H1 (cell line): Measurements from ENCODE around the gene TYSND1. TPM values are rescaled to one million over a fixed set of nuclear protein-coding genes. Genes with fewer than 3 reads are reported as not detected.

Source experiments
- CTCF ChIA-PET: fragments of 300-600 bp; sonication (Branson Sonifier 250); formaldehyde crosslinking; loops from one replicate; lab custom pipeline; 2021; ENCODE audit not compliant: partially characterized antibody; lab: Charles Lee
- POLR2A ChIA-PET: fragments of 300-600 bp; sonication (Branson Sonifier 250); formaldehyde crosslinking; loops from one replicate; lab custom pipeline; 2021; ENCODE audit warnings: inconsistent platforms; ENCODE audit not compliant: partially characterized antibody; lab: Charles Lee
- DNase-seq, 2 experiments: peaks; one replicate each; pipeline versions ENCODE4 v3.0.0 to v3.0.0-alpha.2; 2010 to 2022; ENCODE audit warnings: low spot score in 2 of 2, low read depth in 1 of 2, mixed read lengths in 1 of 2
- FAIRE-seq: peaks from 2 replicates; lab custom pipeline; 2011; peaks lifted over from hg19 to GRCh38; lab: Jason Lieb, UNC
- H2AFZ ChIP-seq: 2 replicates; pipeline ENCODE4 v1.8.1; 2012; ENCODE audit warnings: low read length, inconsistent platforms
- H2AK5ac ChIP-seq: 2 replicates; pipeline ENCODE4 v1.6.1; 2013; ENCODE audit warnings: low read depth, low read length
- H2BK120ac ChIP-seq: replicated peaks from 2 replicates; pipeline ENCODE3; 2013; ENCODE audit warnings: low read depth, low read length, inconsistent platforms
- H2BK12ac ChIP-seq: 2 replicates; pipeline ENCODE4 v1.6.1; 2013; ENCODE audit warnings: low read depth, low read length
- H2BK15ac ChIP-seq: 2 replicates; pipeline ENCODE4 v1.6.1; 2013; ENCODE audit warnings: low read length
- H2BK20ac ChIP-seq: 2 replicates; pipeline ENCODE4 v1.6.1; 2013; ENCODE audit warnings: low read length
- H2BK5ac ChIP-seq: 2 replicates; pipeline ENCODE4 v1.6.1; 2013; ENCODE audit warnings: low read depth, low read length
- H3K14ac ChIP-seq: 2 replicates; pipeline ENCODE4 v1.6.1; 2013; ENCODE audit warnings: inconsistent platforms; ENCODE audit not compliant: insufficient read length
- H3K18ac ChIP-seq: 2 replicates; pipeline ENCODE4 v1.6.1; 2013; ENCODE audit warnings: low read length; ENCODE audit errors: extremely low read depth
- H3K23ac ChIP-seq: 2 replicates; pipeline ENCODE4 v1.6.1; 2013; ENCODE audit warnings: inconsistent platforms; ENCODE audit not compliant: insufficient read length
- H3K23me2 ChIP-seq: 2 replicates; pipeline ENCODE4 v1.6.1; 2013; ENCODE audit warnings: low read depth, low read length
- H3K27ac ChIP-seq: 2 replicates; pipeline ENCODE4 v1.6.1; 2011; ENCODE audit warnings: low read depth, low read length, inconsistent platforms
- H3K27me3 ChIP-seq, 4 experiments: replicated peaks in 1 of 4; 1 replicate in 1 of 4; 2 replicates in 3 of 4; pipeline versions ENCODE4 v1.6.1 to v1.8.1; 2011 to 2013; ENCODE audit warnings: low read length in 3 of 4, mild to moderate bottlenecking in 3 of 4, inconsistent platforms in 2 of 4, mixed read lengths in 2 of 4, moderate library complexity in 1 of 4; ENCODE audit not compliant: control insufficient read depth in 3 of 4, insufficient read depth in 3 of 4; ENCODE audit errors: extremely low read depth in 1 of 4
- H3K36me3 ChIP-seq, 4 experiments: 2 replicates each; pipeline versions ENCODE4 v1.6.1 to v1.8.1; 2011 to 2013; ENCODE audit warnings: mild to moderate bottlenecking in 4 of 4, low read length in 3 of 4, moderate library complexity in 2 of 4, control low read depth in 1 of 4, inconsistent platforms in 1 of 4; ENCODE audit not compliant: insufficient read depth in 4 of 4, control insufficient read depth in 2 of 4
- H3K4ac ChIP-seq: replicated peaks from 2 replicates; pipeline ENCODE3; 2013; ENCODE audit warnings: low read length, low read depth, mixed read lengths, inconsistent platforms; ENCODE audit not compliant: insufficient read length
- H3K4me1 ChIP-seq, 4 experiments: replicated peaks in 1 of 4; 1 replicate in 1 of 4; 2 replicates in 3 of 4; pipeline versions ENCODE4 v1.6.1 to v1.8.1; 2011 to 2013; ENCODE audit warnings: low read length in 3 of 4, inconsistent platforms in 2 of 4, mixed read lengths in 1 of 4; ENCODE audit not compliant: insufficient read depth in 4 of 4, control insufficient read depth in 3 of 4
- H3K4me2 ChIP-seq, 2 experiments: 2 replicates each; pipeline versions ENCODE4 v1.6.1 to v1.8.1; 2011 to 2013; ENCODE audit warnings: low read depth in 2 of 2, low read length in 2 of 2, control low read depth in 1 of 2, inconsistent platforms in 1 of 2, mild to moderate bottlenecking in 1 of 2; ENCODE audit not compliant: insufficient read depth in 1 of 2
- H3K4me3 ChIP-seq, 4 experiments: fragments of 200-600, 300-600 bp in 1 of 4; sonication (generic), shearing (Covaris generic), sonication (Bioruptor Twin) in 1 of 4; 2 replicates each; pipeline versions ENCODE4 v1.5.1 to v1.8.1; 2011 to 2016; ENCODE audit warnings: low read length in 4 of 4, low read depth in 3 of 4, control low read depth in 2 of 4, inconsistent platforms in 2 of 4, mild to moderate bottlenecking in 2 of 4, mixed read lengths in 1 of 4, moderate library complexity in 1 of 4; ENCODE audit not compliant: insufficient read depth in 2 of 4; ENCODE audit errors: extremely low read depth in 1 of 4
- H3K56ac ChIP-seq: replicated peaks from 2 replicates; pipeline ENCODE3; 2013; ENCODE audit warnings: low read depth, mild to moderate bottlenecking, mixed read lengths, low read length, inconsistent platforms; ENCODE audit not compliant: insufficient read length
- H3K79me1 ChIP-seq: 2 replicates; pipeline ENCODE4 v1.6.1; 2013; ENCODE audit warnings: low read depth, low read length, control low read depth
- H3K79me2 ChIP-seq, 2 experiments: 2 replicates each; pipeline versions ENCODE4 v1.6.1 to v1.8.1; 2012 to 2013; ENCODE audit warnings: low read length in 2 of 2, mild to moderate bottlenecking in 2 of 2, inconsistent platforms in 1 of 2; ENCODE audit not compliant: insufficient read depth in 2 of 2, control insufficient read depth in 1 of 2
- H3K9ac ChIP-seq, 4 experiments: replicated peaks in 1 of 4; 1 replicate in 1 of 4; 2 replicates in 3 of 4; pipeline versions ENCODE4 v1.6.1 to v1.8.1; 2011 to 2013; ENCODE audit warnings: low read depth in 3 of 4, low read length in 3 of 4, control low read depth in 2 of 4, mild to moderate bottlenecking in 2 of 4, moderate library complexity in 2 of 4, inconsistent platforms in 1 of 4; ENCODE audit errors: extremely low read depth in 1 of 4
- H3K9me3 ChIP-seq, 2 experiments: 2 replicates each; pipeline versions ENCODE4 v1.6.1 to v1.8.1; 2012 to 2013; ENCODE audit warnings: mild to moderate bottlenecking in 2 of 2, moderate library complexity in 2 of 2, control low read depth in 1 of 2, inconsistent platforms in 1 of 2, low read depth in 1 of 2, low read length in 1 of 2, mixed read lengths in 1 of 2; ENCODE audit not compliant: insufficient read depth in 2 of 2
- H4K20me1 ChIP-seq, 2 experiments: replicated peaks in 1 of 2; 2 replicates each; pipeline versions ENCODE3 to v1.8.1; 2011 to 2013; ENCODE audit warnings: inconsistent platforms in 2 of 2, low read length in 2 of 2, mild to moderate bottlenecking in 1 of 2; ENCODE audit not compliant: insufficient read depth in 2 of 2, control insufficient read depth in 1 of 2
- H4K5ac ChIP-seq: 2 replicates; pipeline ENCODE4 v1.6.1; 2013; ENCODE audit warnings: low read length, low read depth, mixed read lengths, inconsistent platforms; ENCODE audit not compliant: insufficient read length
- H4K8ac ChIP-seq: 2 replicates; pipeline ENCODE4 v1.8.0; 2013; ENCODE audit warnings: mild to moderate bottlenecking, moderate library complexity, low read length, inconsistent platforms; ENCODE audit not compliant: insufficient read depth; ENCODE audit errors: extremely low read depth
- H4K91ac ChIP-seq: replicated peaks from 2 replicates; pipeline ENCODE3; 2013; ENCODE audit warnings: low read length, mixed read lengths, inconsistent platforms; ENCODE audit not compliant: insufficient read length
- CBX5 ChIP-seq: fragments of 300-800, 300-1000 bp; sonication (generic); IDR thresholded peaks from 2 replicates; pipeline ENCODE4 v1.7.1; 2016; ENCODE audit warnings: antibody characterized with exemption, low read length, low read depth
- CHD2 ChIP-seq: IDR thresholded peaks from 2 replicates; pipeline ENCODE4 v1.6.1; 2012; ENCODE audit warnings: low read length, improper control_type of control experiment
- CTBP2 ChIP-seq: IDR thresholded peaks from 2 replicates; pipeline ENCODE4 v1.7.0; 2011; ENCODE audit warnings: borderline replicate concordance, mild to moderate bottlenecking, moderate library complexity, mixed read lengths, low read length; ENCODE audit not compliant: insufficient read depth, insufficient read length
- E2F6 ChIP-seq: IDR thresholded peaks from 2 replicates; pipeline ENCODE4 v1.6.1; 2012; ENCODE audit warnings: inconsistent platforms
- EZH2 ChIP-seq: fragments of 200-600 bp; sonication (generic); IDR thresholded peaks from 2 replicates; pipeline ENCODE4 v1.7.1; 2012; ENCODE audit warnings: low read depth, mild to moderate bottlenecking, moderate library complexity, low read length, inconsistent platforms; ENCODE audit not compliant: severe bottlenecking
- HDAC6 ChIP-seq: IDR thresholded peaks from one replicate; pipeline ENCODE4 v1.7.1; 2012; ENCODE audit warnings: low read depth, mild to moderate bottlenecking, inconsistent platforms, low read length, moderate library complexity
- KDM1A ChIP-seq: fragments of 200-600, 300-600 bp; sonication (generic); IDR thresholded peaks from 2 replicates; pipeline ENCODE4 v1.7.1; 2016; ENCODE audit warnings: mild to moderate bottlenecking, low read length, borderline replicate concordance
- NRF1 ChIP-seq: IDR thresholded peaks from 2 replicates; pipeline ENCODE4 v1.6.1; 2011; ENCODE audit warnings: mild to moderate bottlenecking, low read depth, low read length, improper control_type of control experiment
- POLR2AphosphoS5 ChIP-seq: IDR thresholded peaks from 2 replicates; pipeline ENCODE4 v1.6.1; 2011; ENCODE audit warnings: low read depth, low read length
- RBBP5 ChIP-seq: IDR thresholded peaks from 2 replicates; pipeline ENCODE4 v1.7.1; 2012; ENCODE audit warnings: low read depth, mild to moderate bottlenecking, inconsistent platforms, low read length, moderate library complexity, borderline replicate concordance
- SIX5 ChIP-seq: IDR thresholded peaks from 2 replicates; pipeline ENCODE4 v1.6.1; 2011; ENCODE audit warnings: mild to moderate bottlenecking, low read depth, low read length
- SP2 ChIP-seq: IDR thresholded peaks from 2 replicates; pipeline ENCODE4 v1.6.1; 2012; ENCODE audit warnings: mild to moderate bottlenecking, low read length, inconsistent platforms
- ZNF274 ChIP-seq: IDR thresholded peaks from 2 replicates; pipeline ENCODE4 v1.7.0; 2012; ENCODE audit warnings: low read length, borderline replicate concordance; ENCODE audit errors: extremely low read depth
- WGBS, 2 experiments: shearing (Covaris generic) in 1 of 2; methylation state at CpG; one replicate each; pipeline versions ENCODE4 v1.1.6 to v1.1.7; 2013 to 2015; ENCODE audit warnings: low lambda C conversion rate in 2 of 2, mixed read lengths in 2 of 2, inconsistent platforms in 1 of 2, low coverage in 1 of 2, missing lambda C conversion rate in 1 of 2; ENCODE audit not compliant: insufficient replicate concordance in 2 of 2, insufficient coverage in 1 of 2, insufficient read length in 1 of 2; ENCODE audit errors: extremely low coverage in 1 of 2, missing lambda C conversion rate in 1 of 2; 5-methylcytosine and 5-hydroxymethylcytosine counted together
- polyA plus RNA-seq, 7 experiments: library from polyadenylated mRNA; depleted of rRNA in 3 of 7; stranded (reverse) in 5 of 7; unstranded in 2 of 7; fragments of >200 nt in 5 of 7; fragments of 200-250 nt in 2 of 7; gene quantifications; 1 replicate in 5 of 7; 2 replicates in 1 of 7; 4 replicates in 1 of 7; pipeline versions ENCODE4 v1.2.1 to v1.2.3, GENCODE V29; 2011 to 2013; ENCODE audit warnings: missing spikeins in 2 of 7, mixed read lengths in 2 of 7
- total RNA-seq: library from RNA; stranded (reverse); fragmentation: NEBNext Ultra II Directional; extraction: Animal tissue kit (Norgen Biotek cat#: 25700); gene quantifications from 2 replicates; pipeline ENCODE4 v1.2.1, GENCODE V29; 2021

TYSND1 gene
- total and polyA plus RNA-seq, 2 of the 8 experiments (the other 6 are each of a cell fraction or from before 2014, with no cell fraction given): 11.9 to 15.0 TPM

- no peak overlapping the region for H3K18ac ChIP-seq
- WGBS, 2 experiments: 85% methylated on average over 6 of the region's 6 CpGs; no CpG with 5 or more reads in 1 of the 2 experiments
- no peaks in the 10 kb centered on the region for H3K79me2 ChIP-seq
- H3K27me3 ChIP-seq: no peaks in the 10 kb centered on the region; a peak in 1 of 7 replicates
- H3K56ac ChIP-seq: no peak overlapping the region
- no peak overlapping the region for H4K8ac ChIP-seq
- H3K4me3 ChIP-seq: no peak overlapping the region
- DNase-seq: no peak
- H3K4me2 ChIP-seq: no peak overlapping the region
- FAIRE-seq: no peak
- H3K23me2 ChIP-seq: no peaks in the 10 kb centered on the region
- no peak overlapping the region for H4K5ac ChIP-seq
- no peaks in the 10 kb centered on the region; a peak in 1 of 7 replicates for H3K4me1 ChIP-seq
- CTCF ChIA-PET: interaction anchor here (0.6 to 9.6 kb wide), 8 partner anchors 11 to 433 kb away, joined by 3 to 90 read pairs (median 4); partner anchors contain the start of gene TYSND1
- H3K9ac ChIP-seq: no peak overlapping the region
- H2BK20ac ChIP-seq: no peak overlapping the region
- POLR2A ChIA-PET: interaction anchor here (1.5 kb wide), 1 partner anchor 21 kb away, joined by 4 read pairs; no protein-coding TSS in a partner anchor
- H2BK120ac ChIP-seq: no peak overlapping the region
- no peaks in the 10 kb centered on the region for H3K36me3 ChIP-seq
- H2BK5ac ChIP-seq: no peak overlapping the region
- H2AFZ ChIP-seq: no peak overlapping the region
- H2BK15ac ChIP-seq: no peak overlapping the region
- H2BK12ac ChIP-seq: no peak overlapping the region
- H3K27ac ChIP-seq: no peak overlapping the region
- no peak overlapping the region for H4K91ac ChIP-seq
- no peak overlapping the region for H3K23ac ChIP-seq
- no peak overlapping the region for H2AK5ac ChIP-seq
- no peak overlapping the region for H3K4ac ChIP-seq
- no peaks in the 10 kb centered on the region for H3K9me3 ChIP-seq
- H3K79me1 ChIP-seq: no peaks in the 10 kb centered on the region
- no peak overlapping the region for H3K14ac ChIP-seq
- H4K20me1 ChIP-seq: no peaks in the 10 kb centered on the region
- TF ChIP-seq KDM1A (no peak), SIX5 (no peak), POLR2AphosphoS5 (no peak), CHD2 (no peak), E2F6 (no peak), HDAC6 (no peak), SP2 (no peak), NRF1 (no peak), CTBP2 (no peak), RBBP5 (no peak), ZNF274 (no peak), CBX5 (no peak), EZH2 (no peak)
Measured at GRCh38 chr10:70096016-70096704, 50.3 kb downstream of the TYSND1 start.
